Stimulated activated CD4-positive, alpha-beta T cell treated with anti-CD3 and anti-CD28 coated beads, Interleukin-4, amount 100 ng/mL, for 4 hours (primary cell): ENCODE results near the gene GPR137.

Experiments
- DNase-seq, 2 experiments: peaks; one replicate each; pipeline ENCODE4 v3.0.0-alpha.2; 2020

GPR137 gene

DNA sequence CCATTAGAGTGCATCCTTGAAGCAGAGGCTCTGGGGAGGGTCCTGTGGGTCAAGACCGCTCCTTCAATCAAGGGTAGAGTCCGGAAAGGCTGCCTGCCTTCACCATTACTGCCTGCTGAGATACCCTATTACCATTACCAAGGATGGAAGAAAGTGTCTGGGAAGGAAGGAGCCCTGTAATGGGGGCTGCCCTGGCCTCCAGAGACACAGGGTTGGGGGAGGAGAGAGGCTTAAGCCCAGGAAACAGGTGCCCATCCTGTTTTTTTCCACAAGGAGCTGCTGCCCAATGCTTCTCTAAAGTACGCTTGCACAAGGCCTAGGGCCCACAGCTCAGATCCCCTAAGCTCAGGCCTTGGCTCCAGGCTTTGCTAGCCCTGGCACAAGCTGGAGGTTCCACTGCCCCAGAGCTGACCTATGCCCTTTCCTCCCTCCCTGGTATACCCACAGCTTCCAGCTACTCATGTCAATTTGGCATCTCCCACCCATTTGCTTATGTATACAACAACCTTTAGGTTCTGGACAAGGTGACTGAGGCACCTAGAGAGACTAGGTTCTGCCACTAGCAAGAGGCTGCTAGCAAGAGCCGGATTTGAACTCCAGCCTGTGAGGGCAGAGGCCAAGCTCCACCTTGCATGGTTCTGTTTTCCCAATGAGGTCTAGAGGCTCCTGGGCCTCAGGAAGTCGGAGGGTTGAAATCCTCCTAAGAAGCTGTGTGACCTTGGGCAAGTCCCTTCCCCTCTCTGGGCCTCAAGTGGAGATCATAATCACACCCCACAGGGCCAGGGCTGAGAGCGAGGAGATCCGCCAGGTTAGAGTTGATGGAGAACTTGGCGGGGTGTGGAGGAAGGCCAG is 35.9 kb upstream of the GPR137 start:
- DNase-seq: no peak

DNA sequence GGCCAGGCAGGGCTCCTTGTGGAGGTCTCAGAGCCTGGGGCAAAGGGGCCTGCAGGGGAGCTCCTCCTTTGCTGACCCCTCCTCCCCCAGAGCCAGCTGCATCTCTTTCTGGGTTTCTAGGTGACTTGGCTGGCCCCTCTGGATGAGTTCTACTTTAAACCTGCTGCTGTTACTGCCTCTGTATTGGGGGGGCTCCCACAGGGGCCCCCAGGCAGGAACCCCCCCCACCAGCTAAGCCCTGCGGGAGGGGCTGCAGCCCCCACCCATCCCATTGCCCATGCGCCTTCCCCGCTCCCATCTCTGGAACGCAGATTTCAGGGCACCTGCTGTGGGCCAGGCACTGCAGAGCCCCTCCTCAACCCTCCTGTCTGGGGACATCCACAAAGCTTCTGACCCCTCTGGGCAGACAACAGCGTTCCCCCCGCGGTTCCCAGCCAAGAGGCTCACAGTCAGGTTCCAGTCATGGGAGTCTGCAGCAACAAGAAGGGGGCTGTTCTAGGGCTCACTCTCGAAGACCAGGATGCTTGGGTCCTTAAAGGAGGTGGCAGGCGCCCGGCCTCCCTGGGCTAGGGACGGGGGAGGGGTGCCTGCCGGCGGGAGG is 35.1 kb upstream of the GPR137 start:
- no peak for DNase-seq

DNA sequence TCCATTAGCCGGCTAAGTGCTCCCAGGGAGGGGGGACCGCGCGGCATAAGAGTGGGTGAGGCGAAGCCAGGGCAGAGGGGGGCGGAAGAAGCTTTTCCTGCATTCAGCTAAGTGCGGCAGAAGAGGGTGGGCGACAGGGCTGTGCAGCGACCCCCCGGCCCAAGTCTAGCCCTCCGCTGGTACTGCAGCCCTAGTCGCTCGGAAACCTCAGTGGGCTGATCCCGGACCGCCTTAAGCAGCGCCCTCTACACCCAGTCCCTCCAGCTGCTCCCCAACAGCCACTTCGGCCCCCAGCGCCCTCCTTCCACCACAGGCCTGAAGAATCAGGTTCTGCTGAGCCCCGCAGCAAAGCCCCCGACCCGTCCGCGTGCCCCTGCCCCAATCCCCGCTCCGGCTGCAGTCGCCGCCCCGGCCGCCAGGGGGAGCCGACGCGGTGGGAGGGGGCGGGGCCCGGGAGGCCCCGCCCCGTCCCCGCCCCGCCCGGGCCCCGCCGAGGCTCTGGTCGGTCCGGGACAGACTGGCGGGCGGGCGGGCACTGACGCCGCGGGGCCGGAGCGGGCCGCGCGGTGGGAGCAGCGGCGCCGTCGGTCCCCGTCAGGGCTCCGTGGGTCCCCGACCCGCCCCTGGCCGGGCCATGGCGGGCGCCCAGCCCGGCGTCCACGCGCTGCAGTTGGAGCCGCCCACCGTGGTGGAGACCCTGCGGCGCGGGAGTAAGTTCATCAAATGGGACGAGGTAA is 34.5 kb upstream of the GPR137 start, which contains the start of gene PLCB3:
PLCB3 (plus strand) TSS at position 515 of the 737 bp plus-strand sequence; CDS start at position 635, 120 bp downstream.
- peak; percentile 54 to 71 for DNase-seq

DNA sequence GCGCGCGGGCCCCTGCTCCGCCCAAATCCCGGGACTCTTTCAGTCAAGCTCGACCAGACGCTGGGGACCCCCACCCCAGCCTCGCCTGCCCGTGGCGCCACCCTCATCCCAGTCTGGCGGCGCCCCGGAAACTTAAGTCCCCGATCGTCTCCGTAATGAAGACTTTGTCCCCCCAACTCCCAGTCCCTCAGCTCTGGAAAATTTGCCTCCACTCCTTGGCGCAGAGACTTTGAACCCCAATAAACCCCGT is 34.0 kb upstream of the GPR137 start:
- no peak for DNase-seq

DNA sequence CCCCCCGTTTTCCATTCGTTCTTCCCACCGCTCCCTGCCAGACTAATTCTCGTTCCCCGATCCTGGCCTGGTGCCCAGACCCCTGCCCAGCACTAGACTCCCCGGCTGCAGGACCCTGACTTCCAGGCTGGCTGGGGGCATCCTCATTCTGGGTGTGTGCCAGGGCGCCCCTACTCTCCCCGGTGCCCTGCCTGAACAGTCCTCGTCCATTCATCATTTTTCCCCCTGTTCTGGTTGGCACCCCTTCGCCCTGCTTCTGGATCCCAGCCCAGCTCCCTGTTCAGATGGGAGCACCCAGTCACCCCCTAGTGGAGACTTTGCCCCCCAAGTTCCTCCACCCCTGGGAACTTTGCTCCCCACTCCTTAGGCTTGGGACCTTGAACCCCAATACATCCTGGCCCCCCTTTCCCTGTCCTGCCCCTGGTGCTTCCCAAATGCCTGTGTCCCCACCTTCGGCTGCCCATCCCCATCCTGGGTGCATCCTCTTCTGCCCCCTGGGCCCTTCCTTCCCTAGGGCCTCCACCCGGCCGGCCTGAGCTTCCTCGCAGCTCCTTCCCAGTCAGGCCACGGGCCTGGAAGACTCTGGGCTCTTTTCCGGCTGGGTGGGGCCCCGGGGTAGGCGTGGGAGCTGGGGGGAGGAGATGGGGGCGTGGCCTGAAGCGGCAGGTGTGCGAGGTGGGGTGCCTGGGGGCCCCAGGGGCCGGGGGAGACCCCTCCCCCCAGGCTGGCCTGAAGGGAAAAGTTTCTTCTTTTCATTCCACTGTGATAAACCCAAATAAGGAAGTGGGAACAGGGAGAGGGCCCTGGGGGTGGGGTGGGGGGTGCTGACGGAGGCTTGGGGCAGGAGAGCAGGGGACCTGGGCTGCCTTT is 33.4 kb upstream of the GPR137 start:
- DNase-seq: no peak

DNA sequence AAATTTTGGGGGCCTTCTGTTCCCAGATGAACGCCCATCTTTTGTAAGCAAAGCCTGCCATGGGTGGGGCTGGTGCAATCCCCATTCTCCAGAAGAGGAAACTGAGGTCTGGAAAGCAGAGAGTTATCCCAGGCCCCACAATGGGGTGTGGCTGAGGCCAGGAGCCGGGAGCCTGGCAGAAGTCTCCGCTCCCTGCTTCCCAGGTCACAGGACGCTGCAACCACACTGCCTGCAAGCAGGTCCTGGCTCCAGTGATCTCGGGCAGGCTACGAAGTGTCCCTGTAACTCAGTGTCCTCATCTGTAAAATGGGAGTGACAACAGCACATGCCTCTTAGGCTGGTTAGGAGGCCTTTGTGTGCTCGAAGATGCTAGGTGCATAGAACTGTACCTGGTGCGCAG is 32.6 kb upstream of the GPR137 start:
- DNase-seq: no peak

DNA sequence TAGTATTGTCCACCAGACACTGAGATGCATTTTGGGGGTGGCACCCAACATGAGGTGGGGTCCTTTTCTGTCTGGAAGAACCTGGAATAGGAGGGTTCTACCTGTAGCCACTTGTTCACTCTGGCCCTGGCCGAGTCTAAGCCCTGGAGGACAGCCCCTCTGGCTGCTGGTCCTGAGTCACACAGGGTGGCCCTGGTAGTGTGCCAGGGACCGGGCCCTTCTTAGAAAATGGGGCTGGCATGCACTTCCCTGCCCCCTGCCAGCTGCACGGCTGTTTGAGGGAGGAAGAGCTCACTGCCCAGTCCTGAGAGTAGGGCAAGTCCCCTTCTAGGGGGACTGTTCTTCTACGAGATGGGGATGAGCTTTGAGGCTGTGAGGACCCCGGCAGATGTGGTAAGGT is 32.2 kb upstream of the GPR137 start:
- DNase-seq: no peak

DNA sequence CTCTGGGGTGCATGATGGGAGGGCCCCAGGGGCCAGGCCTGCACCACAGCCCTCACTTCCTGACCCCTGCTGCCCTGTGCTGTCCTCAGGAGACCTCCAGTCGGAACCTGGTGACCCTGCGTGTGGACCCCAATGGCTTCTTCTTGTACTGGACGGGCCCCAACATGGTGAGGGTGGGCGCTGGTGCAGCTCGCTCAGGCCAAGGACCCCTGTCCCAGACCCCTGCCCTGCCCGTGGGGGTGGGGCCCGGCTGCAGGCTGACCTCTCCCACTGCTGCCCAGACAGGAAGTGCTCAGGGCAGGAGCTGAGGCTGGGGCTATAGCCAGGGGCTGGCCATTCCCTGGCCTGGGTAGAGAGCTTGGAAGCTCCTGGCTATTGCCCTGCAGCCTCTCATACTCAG is 31.3 kb upstream of the GPR137 start:
- no peak for DNase-seq

DNA sequence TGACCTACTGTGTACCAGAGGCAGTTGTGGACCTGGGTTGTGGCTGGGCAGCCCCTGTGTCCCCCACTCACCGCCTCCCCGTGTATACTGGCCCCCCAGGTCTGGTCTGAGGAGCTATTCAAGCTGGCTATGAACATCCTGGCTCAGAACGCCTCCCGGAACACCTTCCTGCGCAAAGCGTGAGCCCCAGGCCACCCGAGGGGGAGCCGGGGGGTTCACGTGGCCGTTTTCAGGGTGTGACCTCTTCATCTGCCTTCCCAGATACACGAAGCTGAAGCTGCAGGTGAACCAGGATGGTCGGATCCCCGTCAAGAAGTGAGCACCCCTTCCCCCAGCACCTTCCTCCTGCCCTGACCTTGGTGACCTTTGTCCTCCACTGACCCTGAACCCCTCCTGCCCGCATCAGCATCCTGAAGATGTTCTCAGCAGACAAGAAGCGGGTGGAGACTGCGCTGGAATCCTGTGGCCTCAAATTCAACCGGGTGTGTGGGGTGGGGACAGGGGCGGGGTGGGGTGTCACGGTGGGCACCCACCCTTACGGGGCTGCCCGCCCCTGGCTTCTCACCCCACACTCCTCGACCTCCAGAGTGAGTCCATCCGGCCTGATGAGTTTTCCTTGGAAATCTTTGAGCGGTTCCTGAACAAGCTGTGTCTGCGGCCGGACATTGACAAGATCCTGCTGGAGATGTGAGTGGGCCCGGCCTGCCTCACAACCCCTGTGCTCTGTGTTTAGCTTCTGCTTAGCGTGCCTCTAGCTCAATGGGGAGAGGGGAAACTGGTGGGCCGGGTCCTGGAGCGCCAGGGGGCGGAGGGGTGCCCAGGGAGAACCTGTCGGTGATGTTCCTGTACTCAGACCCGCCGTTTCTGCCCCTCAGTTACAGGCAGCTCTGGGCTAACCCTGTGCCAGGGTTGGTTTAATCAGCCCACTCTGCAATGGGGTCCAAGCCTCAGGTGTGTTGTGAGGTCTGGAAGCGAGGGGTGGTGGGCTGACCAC is 30.2 kb upstream of the GPR137 start:
- no peak for DNase-seq

DNA sequence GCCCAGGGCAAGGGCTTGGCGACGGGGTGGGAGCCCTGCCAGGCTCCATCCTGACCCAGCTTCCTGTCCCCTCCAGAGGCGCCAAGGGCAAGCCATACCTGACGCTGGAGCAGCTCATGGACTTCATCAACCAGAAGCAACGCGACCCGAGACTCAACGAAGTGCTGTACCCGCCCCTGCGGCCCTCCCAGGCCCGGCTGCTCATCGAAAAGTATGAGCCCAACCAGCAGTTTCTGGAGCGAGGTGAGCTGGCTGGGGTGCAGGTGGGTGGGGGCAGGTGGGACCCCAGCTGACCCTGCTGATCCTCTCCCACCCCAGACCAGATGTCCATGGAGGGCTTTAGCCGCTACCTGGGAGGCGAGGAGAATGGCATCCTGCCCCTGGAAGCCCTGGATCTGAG is 29.3 kb upstream of the GPR137 start:
- DNase-seq: no peak

DNA sequence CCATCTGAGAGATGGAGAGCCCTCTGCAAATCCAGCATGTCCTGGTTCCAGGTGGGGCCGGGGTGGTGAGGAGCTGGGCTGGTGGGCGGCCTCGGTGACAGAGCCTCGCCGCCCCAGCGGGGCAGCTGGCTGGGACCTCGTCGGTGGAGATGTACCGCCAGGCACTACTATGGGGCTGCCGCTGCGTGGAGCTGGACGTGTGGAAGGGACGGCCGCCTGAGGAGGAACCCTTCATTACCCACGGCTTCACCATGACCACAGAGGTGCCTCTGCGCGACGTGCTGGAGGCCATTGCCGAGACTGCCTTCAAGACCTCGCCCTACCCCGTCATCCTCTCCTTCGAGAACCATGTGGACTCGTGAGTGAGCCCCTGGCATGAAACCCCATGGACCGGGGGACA is 27.3 kb upstream of the GPR137 start:
- no peak for DNase-seq

DNA sequence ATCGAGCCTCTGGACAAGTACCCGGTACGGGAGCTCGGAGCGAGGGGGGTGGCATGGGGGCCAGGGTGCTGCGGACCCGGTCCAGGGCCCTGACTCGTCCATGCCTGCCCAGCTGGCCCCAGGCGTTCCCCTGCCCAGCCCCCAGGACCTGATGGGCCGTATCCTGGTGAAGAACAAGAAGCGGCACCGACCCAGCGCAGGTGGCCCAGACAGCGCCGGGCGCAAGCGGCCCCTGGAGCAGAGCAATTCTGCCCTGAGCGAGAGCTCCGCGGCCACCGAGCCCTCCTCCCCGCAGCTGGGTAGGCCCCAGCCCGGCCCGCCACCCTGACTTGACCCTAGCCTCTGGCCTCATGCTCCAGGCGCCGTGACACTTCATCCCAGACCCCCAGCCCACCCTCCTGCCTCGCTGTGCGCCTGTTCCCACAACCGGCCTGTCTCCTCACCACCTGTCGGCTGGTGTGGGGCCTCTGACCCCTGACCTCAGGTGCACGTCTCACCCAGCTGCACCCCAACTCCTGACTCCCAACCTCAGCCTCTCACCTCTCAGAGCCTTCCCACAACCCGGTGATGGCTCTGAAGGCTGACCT is 26.6 kb upstream of the GPR137 start:
- no peak for DNase-seq

DNA sequence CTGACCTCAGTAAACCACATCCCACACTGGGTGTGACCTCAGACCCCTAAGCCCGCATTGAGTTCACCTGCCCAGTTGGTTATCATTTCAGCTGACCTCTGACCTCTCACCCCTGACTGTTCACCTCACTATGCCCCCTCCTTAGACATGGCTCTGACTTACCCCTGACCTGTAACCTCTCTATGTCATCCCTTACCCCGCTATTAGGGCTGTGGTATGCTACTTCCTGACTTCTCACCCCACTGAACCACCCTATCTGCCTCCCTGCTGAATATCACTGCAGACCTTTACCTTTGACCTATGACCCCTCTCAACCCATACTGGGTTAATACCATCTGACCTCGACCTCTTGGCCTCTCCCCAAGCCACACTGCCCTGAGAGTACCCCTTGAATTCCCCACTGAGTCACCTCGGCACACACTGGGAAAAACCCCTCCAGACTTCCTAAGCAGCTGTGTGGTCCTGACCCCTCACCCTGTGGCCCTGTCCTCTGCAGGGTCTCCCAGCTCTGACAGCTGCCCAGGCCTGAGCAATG is 26.0 kb upstream of the GPR137 start:
- no peak for DNase-seq

DNA sequence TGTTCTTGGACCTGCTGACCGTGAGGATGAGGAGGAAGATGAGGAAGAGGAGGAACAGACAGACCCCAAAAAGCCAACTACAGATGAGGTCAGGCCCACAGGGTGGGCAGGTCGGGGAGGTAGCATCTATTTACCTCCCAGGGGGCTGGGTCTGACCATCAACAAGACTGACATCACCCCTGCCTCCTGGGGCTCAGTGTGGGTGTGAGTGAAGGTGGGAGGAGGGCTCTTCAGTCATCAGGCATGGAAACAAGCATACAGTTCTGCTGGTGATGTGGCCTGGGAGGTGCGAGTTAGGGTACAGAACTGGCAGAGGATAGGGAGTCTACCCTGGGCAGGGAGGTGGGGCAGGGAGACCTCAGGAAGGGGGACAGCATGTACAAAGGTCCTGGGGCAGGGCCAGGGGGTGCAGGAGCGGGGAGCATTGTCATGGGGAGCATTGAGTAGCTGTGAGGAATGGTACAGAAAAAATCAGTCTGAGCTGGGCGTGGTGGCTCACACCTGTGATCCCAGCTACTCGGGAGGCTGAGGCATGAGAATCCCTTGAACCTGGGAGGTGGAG is 25.4 kb upstream of the GPR137 start:
- no peak for DNase-seq

DNA sequence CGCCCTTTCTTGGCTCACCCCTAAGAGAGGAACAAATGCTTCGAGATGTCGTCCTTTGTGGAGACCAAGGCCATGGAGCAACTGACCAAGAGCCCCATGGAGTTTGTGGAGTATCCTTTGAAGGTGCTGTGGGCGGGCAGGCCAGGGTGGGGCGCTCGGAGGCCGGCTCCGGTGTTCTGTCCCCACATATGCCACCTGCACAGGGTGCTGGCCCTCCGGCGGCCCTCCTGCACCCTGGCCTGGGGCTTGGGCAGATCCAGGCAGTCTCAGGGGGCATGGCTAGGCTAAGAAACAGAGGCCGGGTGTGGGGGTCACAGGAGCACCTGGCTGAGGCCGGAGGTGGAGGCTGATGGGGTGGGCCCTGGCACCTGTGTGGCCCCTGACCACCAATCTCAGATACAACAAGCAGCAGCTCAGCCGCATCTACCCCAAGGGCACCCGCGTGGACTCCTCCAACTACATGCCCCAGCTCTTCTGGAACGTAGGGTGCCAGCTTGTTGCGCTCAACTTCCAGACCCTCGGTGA is 24.0 kb upstream of the GPR137 start:
- DNase-seq: no peak

DNA sequence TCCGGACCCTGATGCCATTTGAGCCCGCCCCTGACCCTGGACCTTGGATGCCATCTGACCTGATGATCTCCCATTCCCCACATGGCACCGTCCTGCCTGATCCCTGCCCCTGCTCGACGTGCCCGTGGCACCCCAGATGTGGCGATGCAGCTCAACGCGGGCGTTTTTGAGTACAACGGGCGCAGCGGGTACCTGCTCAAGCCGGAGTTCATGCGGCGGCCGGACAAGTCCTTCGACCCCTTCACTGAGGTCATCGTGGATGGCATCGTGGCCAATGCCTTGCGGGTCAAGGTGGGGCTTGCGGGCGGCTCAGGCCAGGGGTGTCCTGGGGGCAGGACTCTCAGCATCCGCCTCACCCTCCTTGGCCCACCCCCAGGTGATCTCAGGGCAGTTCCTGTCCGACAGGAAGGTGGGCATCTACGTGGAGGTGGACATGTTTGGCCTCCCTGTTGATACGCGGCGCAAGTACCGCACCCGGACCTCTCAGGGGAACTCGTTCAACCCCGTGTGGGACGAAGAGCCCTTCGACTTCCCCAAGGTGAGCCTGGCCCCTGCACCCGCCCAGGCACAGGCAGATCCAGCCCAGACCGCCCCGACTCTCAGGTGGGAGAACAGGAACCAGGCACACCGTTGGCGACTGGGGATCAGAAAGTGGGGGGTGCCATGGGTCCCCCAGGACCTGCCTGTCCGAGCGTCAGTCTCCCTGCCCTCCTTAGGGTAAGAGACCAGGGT is 23.2 kb upstream of the GPR137 start:
- no peak for DNase-seq

DNA sequence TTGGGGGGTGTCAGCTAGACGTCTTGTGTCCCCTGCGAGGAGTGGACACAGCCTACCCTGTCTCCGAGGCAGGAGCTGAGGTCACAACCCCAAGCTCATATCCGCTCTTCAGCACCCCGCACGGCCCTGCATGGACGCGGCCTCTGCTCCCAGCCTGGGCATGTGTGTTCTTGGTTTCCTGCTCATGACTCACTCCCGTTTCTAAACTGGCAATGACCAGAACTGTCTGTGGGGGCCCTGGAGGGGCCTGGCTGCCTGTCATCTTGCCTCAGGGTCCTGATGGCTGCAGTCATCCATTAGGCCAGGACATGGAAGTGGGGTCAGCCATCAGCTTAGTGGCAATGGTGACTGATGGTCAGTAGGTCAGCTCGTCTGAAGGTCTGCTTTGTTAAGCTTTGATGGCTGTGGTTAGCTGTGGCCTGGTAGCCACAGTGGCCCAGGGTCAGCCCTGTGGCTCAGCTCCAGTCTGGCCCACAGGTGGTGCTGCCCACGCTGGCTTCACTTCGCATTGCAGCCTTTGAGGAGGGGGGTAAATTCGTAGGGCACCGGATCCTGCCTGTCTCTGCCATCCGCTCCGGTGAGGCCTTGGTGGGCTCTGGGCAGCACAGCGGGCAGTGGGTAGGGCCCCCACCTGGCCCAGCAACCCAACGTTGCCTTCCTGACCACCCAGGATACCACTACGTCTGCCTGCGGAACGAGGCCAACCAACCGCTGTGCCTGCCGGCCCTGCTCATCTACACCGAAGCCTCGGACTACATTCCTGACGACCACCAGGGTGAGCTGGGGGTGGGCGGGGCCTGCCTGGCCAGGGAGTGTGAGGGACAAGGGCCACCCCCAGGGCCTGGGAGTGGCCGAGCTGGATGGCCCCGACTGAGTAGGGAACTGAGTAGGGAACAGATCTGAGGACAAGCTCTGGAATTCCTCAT is 22.4 kb upstream of the GPR137 start:
- DNase-seq: no peak

DNA sequence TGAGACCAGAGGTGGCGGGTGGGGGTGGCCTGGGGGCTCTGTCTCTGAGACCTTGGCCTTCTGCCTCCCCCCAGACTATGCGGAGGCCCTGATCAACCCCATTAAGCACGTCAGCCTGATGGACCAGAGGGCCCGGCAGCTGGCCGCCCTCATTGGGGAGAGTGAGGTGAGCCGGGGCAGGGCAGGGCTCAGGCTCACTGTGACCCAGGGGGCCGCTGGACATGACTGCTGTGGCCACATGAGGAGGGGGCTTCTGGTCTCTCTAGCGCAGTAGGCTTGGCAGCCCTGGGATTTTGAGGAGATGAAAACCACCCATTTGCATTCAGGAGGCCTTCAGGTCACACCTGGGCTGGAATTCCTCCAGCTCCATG is 21.7 kb upstream of the GPR137 start:
- DNase-seq: no peak

DNA sequence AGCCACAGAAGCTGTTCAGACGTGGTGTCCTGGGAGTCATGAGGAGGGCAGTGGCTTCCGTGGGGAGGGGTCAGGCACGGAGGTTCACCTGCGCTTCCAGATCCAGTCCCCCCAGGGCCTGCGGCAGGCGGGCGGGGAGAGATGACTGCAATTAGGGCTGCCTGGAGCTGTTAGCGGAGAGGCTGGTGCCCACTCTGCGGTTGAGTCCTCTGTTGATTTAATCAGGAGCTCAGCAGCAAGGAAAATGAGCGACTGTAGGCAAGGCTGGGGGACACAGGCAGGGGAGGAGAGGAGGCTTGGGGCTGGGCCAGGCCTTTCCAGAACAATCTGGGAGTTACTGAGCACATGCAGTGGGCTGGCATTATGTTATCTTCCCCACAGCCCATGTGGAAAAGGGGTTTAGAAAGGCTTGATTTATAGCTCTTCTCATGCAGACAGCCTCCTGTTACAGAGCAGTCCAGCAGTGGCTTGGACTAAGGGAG is 21.2 kb upstream of the GPR137 start:
- DNase-seq: no peak
